Mesendoderm (in vitro differentiated cells): ENCODE measurements around the gene PARVA.

Experiments used
- DNase-seq: peaks from one replicate; pipeline ENCODE4 v3.0.0; 2013
- H2AK5ac ChIP-seq: 2 replicates; pipeline ENCODE4 v1.6.1; 2013; ENCODE audit warnings: low read length, inconsistent platforms
- H2BK120ac ChIP-seq: 2 replicates; pipeline ENCODE4 v1.6.1; 2013; ENCODE audit warnings: low read depth, mild to moderate bottlenecking, low read length, moderate library complexity, mixed read lengths
- H2BK15ac ChIP-seq: replicated peaks from 2 replicates; pipeline ENCODE4 v1.6.1; 2013; ENCODE audit warnings: low read depth, mild to moderate bottlenecking, moderate library complexity
- H2BK5ac ChIP-seq: 2 replicates; pipeline ENCODE4 v1.6.1; 2013; ENCODE audit warnings: low read length, inconsistent platforms
- H3K18ac ChIP-seq: 2 replicates; pipeline ENCODE4 v1.6.1; 2013; ENCODE audit warnings: mild to moderate bottlenecking, low read length, mixed read lengths
- H3K23ac ChIP-seq: one replicate; pipeline ENCODE4 v1.6.1; 2013; ENCODE audit warnings: low read length
- H3K27ac ChIP-seq: 2 replicates; pipeline ENCODE4 v1.5.1; 2013; ENCODE audit warnings: low read depth, mild to moderate bottlenecking, inconsistent platforms, low read length, moderate library complexity
- H3K27me3 ChIP-seq: 2 replicates; pipeline ENCODE4 v1.6.1; 2013; ENCODE audit warnings: low read length, control low read depth, mild to moderate bottlenecking, inconsistent platforms; ENCODE audit not compliant: insufficient read depth, poor library complexity
- H3K36me3 ChIP-seq: 2 replicates; pipeline ENCODE4 v1.6.1; 2013; ENCODE audit warnings: low read length, inconsistent platforms; ENCODE audit not compliant: control insufficient read depth, insufficient read depth
- H3K4ac ChIP-seq: one replicate; pipeline ENCODE4 v1.6.1; 2013; ENCODE audit warnings: low read depth, mild to moderate bottlenecking, low read length, moderate library complexity
- H3K4me1 ChIP-seq: 2 replicates; pipeline ENCODE4 v1.6.1; 2013; ENCODE audit warnings: low read depth, low read length, inconsistent platforms; ENCODE audit not compliant: control insufficient read depth
- H3K4me2 ChIP-seq: 2 replicates; pipeline ENCODE4 v1.6.1; 2013; ENCODE audit warnings: low read length
- H3K4me3 ChIP-seq: 2 replicates; pipeline ENCODE4 v1.5.1; 2013; ENCODE audit warnings: mild to moderate bottlenecking, low read length
- H3K56ac ChIP-seq: one replicate; pipeline ENCODE4 v1.6.1; 2013; ENCODE audit warnings: low read length
- H3K79me1 ChIP-seq: 2 replicates; pipeline ENCODE4 v1.6.1; 2013; ENCODE audit warnings: low read length, inconsistent platforms
- H3K79me2 ChIP-seq: 2 replicates; pipeline ENCODE4 v1.6.1; 2013; ENCODE audit warnings: mild to moderate bottlenecking, low read length; ENCODE audit not compliant: control insufficient read depth, insufficient read depth
- H3K9ac ChIP-seq: 2 replicates; pipeline ENCODE4 v1.6.1; 2013; ENCODE audit warnings: low read length, inconsistent platforms
- H4K5ac ChIP-seq: one replicate; pipeline ENCODE4 v1.6.1; 2013; ENCODE audit warnings: low read length
- H4K8ac ChIP-seq: one replicate; pipeline ENCODE4 v1.6.1; 2013; ENCODE audit warnings: low read depth, mild to moderate bottlenecking, control low read depth, low read length, moderate library complexity
- WGBS: extraction: QIAGEN DNeasy Blood & Tissue Kit; methylation state at CpG from one replicate; pipeline ENCODE4 v1.1.7; 2013; ENCODE audit warnings: low lambda C conversion rate, missing lambda C conversion rate; ENCODE audit not compliant: insufficient coverage; ENCODE audit errors: extremely low coverage; 5-methylcytosine and 5-hydroxymethylcytosine counted together

Gene PARVA

GRCh38 chr11:12458042-12458441, 80.7 kb downstream of the PARVA start:
- no peaks in the 10 kb centered on the region for H3K79me2 ChIP-seq
- no peak overlapping the region for H3K4me2 ChIP-seq
- H3K27ac ChIP-seq = no peak overlapping the region
- no peak overlapping the region for H2BK15ac ChIP-seq
- no peak overlapping the region for H3K56ac ChIP-seq
- H3K18ac ChIP-seq = no peak overlapping the region
- H2AK5ac ChIP-seq = no peak overlapping the region
- H3K4ac ChIP-seq = no peak overlapping the region
- no peak overlapping the region for H4K5ac ChIP-seq
- H2BK120ac ChIP-seq = no peak overlapping the region
- no peaks in the 10 kb centered on the region for H3K27me3 ChIP-seq
- H3K4me3 ChIP-seq = no peak overlapping the region
- no peak overlapping the region for H4K8ac ChIP-seq
- no peaks in the 10 kb centered on the region for H3K36me3 ChIP-seq
- H2BK5ac ChIP-seq = no peak overlapping the region
- no CpG with 5 or more reads among the region's 6 CpGs for WGBS
- H3K4me1 ChIP-seq = peaks cover 4% of the 10 kb centered on the region
- H3K79me1 ChIP-seq = no peaks in the 10 kb centered on the region
- H3K23ac ChIP-seq = peak overlapping the region; percentile 94
- H3K9ac ChIP-seq = no peak overlapping the region
- no peak for DNase-seq

DNA sequence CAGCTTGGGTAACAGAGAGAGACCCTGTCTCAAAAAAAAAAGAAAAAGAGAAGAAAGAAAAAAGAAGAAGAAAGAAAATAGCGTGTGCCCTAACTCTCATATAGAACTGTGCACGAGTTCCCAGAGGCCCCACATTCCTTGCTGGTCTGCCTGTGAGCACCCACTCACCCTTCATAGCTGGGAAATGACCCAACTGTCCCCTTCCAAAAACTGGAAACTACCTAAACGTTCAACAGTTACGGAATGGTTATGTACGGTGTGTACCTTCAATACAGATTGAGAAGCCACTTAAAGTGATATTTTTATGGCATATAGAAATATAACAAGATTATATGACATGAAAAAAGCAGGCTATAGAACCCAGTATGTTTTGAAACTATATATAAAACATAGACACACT, 82.0 kb downstream of the PARVA start:
- Histone ChIP-seq H3K56ac (no peak overlapping the region), H4K8ac (no peak overlapping the region), H2AK5ac (no peak overlapping the region), H3K79me1 (no peaks in the 10 kb centered on the region), H3K36me3 (no peaks in the 10 kb centered on the region), H2BK15ac (no peak overlapping the region), H3K27me3 (no peaks in the 10 kb centered on the region), H4K5ac (no peak overlapping the region), H3K9ac (no peak overlapping the region), H3K4ac (no peak overlapping the region), H3K4me1 (no peaks in the 10 kb centered on the region), H3K4me3 (no peak overlapping the region), H3K79me2 (no peaks in the 10 kb centered on the region), H2BK5ac (no peak overlapping the region), H3K4me2 (no peak overlapping the region), H2BK120ac (no peak overlapping the region), H3K23ac (no peak overlapping the region), H3K18ac (no peak overlapping the region), H3K27ac (no peak overlapping the region)
- WGBS = no CpG with 5 or more reads among the region's 5 CpGs
- DNase-seq = no peak

DNA sequence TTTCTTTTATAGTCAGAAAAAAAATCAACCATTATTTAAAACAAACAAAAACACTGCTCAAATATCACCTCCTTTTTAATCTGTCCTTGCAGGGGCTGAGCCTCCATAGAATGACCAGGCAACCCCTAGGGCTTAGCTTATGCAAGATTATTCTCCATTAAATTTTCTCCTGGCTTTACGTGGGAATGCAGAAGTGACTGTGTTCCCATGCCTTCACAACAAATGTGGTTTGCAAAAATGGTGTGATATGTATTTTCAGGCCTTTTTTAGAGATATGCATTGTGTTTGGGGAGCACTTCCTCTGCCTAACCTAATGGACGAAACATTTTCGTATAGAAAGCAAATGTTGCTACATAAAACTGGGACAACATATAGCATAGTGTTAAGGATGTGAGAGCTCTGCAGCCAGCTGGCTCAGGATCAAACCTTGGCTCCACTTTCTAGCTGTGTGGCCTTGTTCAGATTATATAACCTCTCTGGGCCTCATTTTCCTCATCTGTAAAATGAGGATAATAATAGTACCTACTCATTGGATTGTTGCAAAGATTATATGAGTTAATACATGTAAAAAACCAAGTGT, 82.6 kb downstream of the PARVA start:
- Histone ChIP-seq H3K27me3 (no peaks in the 10 kb centered on the region), H2BK15ac (no peak overlapping the region), H3K36me3 (no peaks in the 10 kb centered on the region), H2BK5ac (no peak overlapping the region), H2BK120ac (no peak overlapping the region), H3K18ac (no peak overlapping the region), H2AK5ac (no peak overlapping the region), H4K8ac (no peak overlapping the region), H3K79me2 (no peaks in the 10 kb centered on the region), H3K4me1 (no peaks in the 10 kb centered on the region), H3K4ac (no peak overlapping the region), H3K56ac (no peak overlapping the region), H3K27ac (no peak overlapping the region), H3K23ac (no peak overlapping the region), H3K79me1 (no peaks in the 10 kb centered on the region), H4K5ac (no peak overlapping the region), H3K4me2 (no peak overlapping the region), H3K9ac (no peak overlapping the region), H3K4me3 (no peak overlapping the region)
- no peak for DNase-seq
- WGBS = no CpG with 5 or more reads among the region's 3 CpGs

DNA sequence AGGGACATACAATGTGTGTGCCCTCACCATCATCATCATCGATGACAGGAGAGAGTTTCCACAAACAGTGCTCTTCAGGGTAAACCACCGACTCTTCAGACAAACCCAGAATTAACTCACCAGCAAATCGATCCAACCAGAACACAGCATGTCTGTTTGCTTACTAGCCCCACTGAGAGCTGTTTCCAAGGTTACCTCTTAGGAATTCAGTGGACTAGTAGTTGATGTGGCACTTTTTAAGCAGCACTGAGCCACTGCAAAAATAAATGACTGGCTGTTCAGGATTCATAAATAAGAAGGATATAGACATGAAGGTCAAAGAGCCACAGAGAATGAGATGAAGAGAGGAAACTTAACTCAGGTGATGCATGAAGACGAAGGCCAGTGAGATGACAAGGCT, 83.1 kb downstream of the PARVA start:
- DNase-seq = peak; percentile 58
- no peaks in the 10 kb centered on the region for H3K4me1 ChIP-seq
- H3K56ac ChIP-seq = no peak overlapping the region
- H2BK15ac ChIP-seq = no peak overlapping the region
- H4K5ac ChIP-seq = no peak overlapping the region
- no peak overlapping the region for H3K4me3 ChIP-seq
- no peak overlapping the region for H3K4me2 ChIP-seq
- no peak overlapping the region for H2BK120ac ChIP-seq
- H3K36me3 ChIP-seq = no peaks in the 10 kb centered on the region
- WGBS = no CpG with 5 or more reads among the region's 4 CpGs
- H3K79me2 ChIP-seq = no peaks in the 10 kb centered on the region
- no peak overlapping the region for H3K18ac ChIP-seq
- no peak overlapping the region for H3K9ac ChIP-seq
- no peaks in the 10 kb centered on the region for H3K79me1 ChIP-seq
- H2AK5ac ChIP-seq = no peak overlapping the region
- no peaks in the 10 kb centered on the region for H3K27me3 ChIP-seq
- H2BK5ac ChIP-seq = no peak overlapping the region
- H3K23ac ChIP-seq = no peak overlapping the region
- H3K4ac ChIP-seq = no peak overlapping the region
- H3K27ac ChIP-seq = no peak overlapping the region
- H4K8ac ChIP-seq = no peak overlapping the region

DNA sequence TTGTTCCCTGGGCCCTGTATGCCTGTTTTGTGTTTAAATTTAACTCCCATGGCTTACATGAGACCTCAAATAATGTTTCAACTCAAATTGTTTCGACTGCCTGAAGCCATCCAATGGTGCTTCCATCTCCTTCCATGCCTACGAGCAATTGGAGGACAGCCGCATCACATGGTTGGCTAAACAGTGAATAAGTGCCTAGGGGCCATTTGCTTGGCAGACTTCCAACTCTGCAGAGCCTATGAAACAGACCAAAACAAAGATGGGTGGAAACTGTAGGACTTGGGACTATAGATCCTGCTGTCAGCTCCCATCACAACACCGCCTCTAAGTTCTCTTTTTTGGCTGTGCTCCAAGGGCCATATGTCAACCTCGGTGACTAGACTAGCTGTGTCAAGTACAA, 84.1 kb downstream of the PARVA start:
- no peak overlapping the region for H3K4me2 ChIP-seq
- no peak overlapping the region for H3K9ac ChIP-seq
- H3K4ac ChIP-seq = no peak overlapping the region
- no peak overlapping the region for H2BK120ac ChIP-seq
- no CpG with 5 or more reads among the region's 5 CpGs for WGBS
- H3K4me3 ChIP-seq = no peak overlapping the region
- H4K5ac ChIP-seq = no peak overlapping the region
- no peaks in the 10 kb centered on the region for H3K36me3 ChIP-seq
- H3K56ac ChIP-seq = no peak overlapping the region
- no peak overlapping the region for H2BK5ac ChIP-seq
- no peaks in the 10 kb centered on the region for H3K79me1 ChIP-seq
- no peak overlapping the region for H3K18ac ChIP-seq
- H4K8ac ChIP-seq = no peak overlapping the region
- H3K27me3 ChIP-seq = no peaks in the 10 kb centered on the region
- no peak overlapping the region for H2BK15ac ChIP-seq
- no peak overlapping the region for H2AK5ac ChIP-seq
- H3K27ac ChIP-seq = no peak overlapping the region
- no peaks in the 10 kb centered on the region for H3K79me2 ChIP-seq
- H3K23ac ChIP-seq = no peak overlapping the region
- no peak for DNase-seq
- no peaks in the 10 kb centered on the region for H3K4me1 ChIP-seq

DNA sequence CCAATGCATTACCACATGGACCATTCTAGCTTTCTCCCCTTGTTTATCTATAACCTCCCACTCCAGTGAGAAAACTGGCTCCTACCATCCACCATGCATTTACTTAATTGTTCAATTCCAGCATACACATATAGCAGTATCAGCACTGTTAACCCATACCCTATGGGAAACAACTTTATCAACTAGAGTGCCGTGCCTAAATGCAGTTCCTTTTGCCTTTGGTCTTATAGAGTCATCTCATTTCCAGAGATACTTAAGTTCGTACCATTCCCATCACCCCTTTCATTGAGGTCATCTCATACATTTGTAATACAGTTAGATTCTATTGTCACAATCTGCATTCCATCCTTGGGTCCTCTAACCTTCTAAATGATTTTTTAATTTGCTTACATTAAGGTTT, 86.9 kb downstream of the PARVA start:
- Histone ChIP-seq H3K23ac (no peak overlapping the region), H3K4me2 (no peak overlapping the region), H3K4ac (no peak overlapping the region), H3K79me2 (no peaks in the 10 kb centered on the region), H3K27ac (no peak overlapping the region), H4K5ac (no peak overlapping the region), H3K9ac (no peak overlapping the region), H3K18ac (no peak overlapping the region), H3K56ac (no peak overlapping the region), H3K4me1 (no peaks in the 10 kb centered on the region), H4K8ac (no peak overlapping the region), H3K27me3 (no peaks in the 10 kb centered on the region), H3K79me1 (no peaks in the 10 kb centered on the region), H3K4me3 (no peak overlapping the region), H2AK5ac (no peak overlapping the region), H2BK120ac (no peak overlapping the region), H2BK15ac (no peak overlapping the region), H3K36me3 (no peaks in the 10 kb centered on the region), H2BK5ac (no peak overlapping the region)
- DNase-seq = no peak
- WGBS = no CpG with 5 or more reads among the region's 2 CpGs
